ENCODE data around the gene OR4K1.

The OR4K1 gene

DNA sequence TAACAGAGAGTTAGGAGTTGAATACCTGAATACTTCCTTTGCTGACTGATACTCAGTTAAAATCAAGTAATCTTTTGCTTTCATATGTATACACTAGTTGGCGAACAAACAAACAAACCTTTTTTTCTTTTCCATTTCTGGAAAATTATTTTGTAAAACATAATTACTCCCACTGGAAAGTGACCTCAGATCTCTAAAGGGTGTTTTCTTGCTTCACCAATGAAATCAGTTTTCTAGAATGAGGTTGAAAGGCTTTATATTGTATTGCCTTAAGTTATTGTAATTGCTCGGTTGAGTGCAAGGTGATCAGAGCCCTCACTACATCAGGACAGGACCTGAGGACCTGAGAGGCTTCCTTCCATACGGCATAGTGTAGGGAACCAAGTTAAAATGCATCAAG, at the start of gene OR4K1:
OR4K1 (plus strand) TSS at position 301 of the 400 bp plus-strand sequence. CDS start 4,750 bp downstream, outside the sequence.
- H3K36me3 ChIP-seq (replicated peaks): no peaks in the 10 kb centered on the region
- in situ Hi-C loops (cut with HindIII; ENCODE audit: low pct_ligation_motif_present, low sequenced_read_pairs): no loop called here
- H3K27ac ChIP-seq: no peak within 1 kb of the TSS
- no peak for DNase-seq
- no peak within 1 kb of the TSS for H3K4me3 ChIP-seq (ENCODE audit: low read depth, low read length)
- no peaks in the 10 kb centered on the region for H3K27me3 ChIP-seq (replicated peaks)
- TF ChIP-seq, protein P1, sequence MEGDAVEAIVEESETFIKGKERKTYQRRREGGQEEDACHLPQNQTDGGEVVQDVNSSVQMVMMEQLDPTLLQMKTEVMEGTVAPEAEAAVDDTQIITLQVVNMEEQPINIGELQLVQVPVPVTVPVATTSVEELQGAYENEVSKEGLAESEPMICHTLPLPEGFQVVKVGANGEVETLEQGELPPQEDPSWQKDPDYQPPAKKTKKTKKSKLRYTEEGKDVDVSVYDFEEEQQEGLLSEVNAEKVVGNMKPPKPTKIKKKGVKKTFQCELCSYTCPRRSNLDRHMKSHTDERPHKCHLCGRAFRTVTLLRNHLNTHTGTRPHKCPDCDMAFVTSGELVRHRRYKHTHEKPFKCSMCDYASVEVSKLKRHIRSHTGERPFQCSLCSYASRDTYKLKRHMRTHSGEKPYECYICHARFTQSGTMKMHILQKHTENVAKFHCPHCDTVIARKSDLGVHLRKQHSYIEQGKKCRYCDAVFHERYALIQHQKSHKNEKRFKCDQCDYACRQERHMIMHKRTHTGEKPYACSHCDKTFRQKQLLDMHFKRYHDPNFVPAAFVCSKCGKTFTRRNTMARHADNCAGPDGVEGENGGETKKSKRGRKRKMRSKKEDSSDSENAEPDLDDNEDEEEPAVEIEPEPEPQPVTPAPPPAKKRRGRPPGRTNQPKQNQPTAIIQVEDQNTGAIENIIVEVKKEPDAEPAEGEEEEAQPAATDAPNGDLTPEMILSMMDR (IDR thresholded peaks at IDR 0.05; ENCODE audit: low read depth, low read length, missing control alignments): no peak

- Histone ChIP-seq H3K36me3 (replicated peaks) (no peaks in the 10 kb centered on the region), H3K27me3 (replicated peaks) (no peaks in the 10 kb centered on the region), H3K4me3 (ENCODE audit: low read depth, low read length) (no peak overlapping the region), H3K27ac (no peak overlapping the region)
- in situ Hi-C loops (cut with HindIII; ENCODE audit: low pct_ligation_motif_present, low sequenced_read_pairs): no loop called here
- TF ChIP-seq, protein P1 (IDR thresholded peaks at IDR 0.05; ENCODE audit: low read depth, low read length, missing control alignments): no peak
- no peak for DNase-seq
These were observed 35.4 kb upstream of the OR4K1 start for GRCh38 chr14:19895282-19895681.

DNA sequence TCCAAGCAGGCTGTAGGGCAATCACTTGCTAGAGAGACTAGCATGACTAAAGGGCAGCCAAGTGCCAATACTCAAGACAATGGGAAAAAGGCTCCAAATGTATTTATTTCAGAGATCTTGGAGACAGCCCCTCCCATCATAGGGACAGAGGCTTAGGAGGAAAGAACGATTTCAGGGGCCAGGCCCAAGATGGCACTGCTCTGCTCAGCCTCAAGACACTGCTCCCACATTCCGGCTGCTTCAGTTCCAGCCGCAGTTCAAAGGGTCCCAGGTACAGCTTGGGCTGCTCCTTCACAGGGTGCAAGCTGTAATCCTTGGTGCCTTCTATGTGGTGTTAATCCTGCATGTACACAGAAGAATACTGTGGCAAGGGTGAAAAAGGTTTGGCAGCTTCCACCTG, 29.7 kb upstream of the OR4K1 start:
- in situ Hi-C loops (cut with HindIII; ENCODE audit: low pct_ligation_motif_present, low sequenced_read_pairs): no loop called here
- TF ChIP-seq, protein P1 (IDR thresholded peaks at IDR 0.05; ENCODE audit: low read depth, low read length, missing control alignments): no peak
- DNase-seq: no peak
- H3K4me3 ChIP-seq (ENCODE audit: low read depth, low read length): no peak overlapping the region
- no peaks in the 10 kb centered on the region for H3K36me3 ChIP-seq (replicated peaks)
- no peak overlapping the region for H3K27ac ChIP-seq
- no peaks in the 10 kb centered on the region for H3K27me3 ChIP-seq (replicated peaks)

DNA sequence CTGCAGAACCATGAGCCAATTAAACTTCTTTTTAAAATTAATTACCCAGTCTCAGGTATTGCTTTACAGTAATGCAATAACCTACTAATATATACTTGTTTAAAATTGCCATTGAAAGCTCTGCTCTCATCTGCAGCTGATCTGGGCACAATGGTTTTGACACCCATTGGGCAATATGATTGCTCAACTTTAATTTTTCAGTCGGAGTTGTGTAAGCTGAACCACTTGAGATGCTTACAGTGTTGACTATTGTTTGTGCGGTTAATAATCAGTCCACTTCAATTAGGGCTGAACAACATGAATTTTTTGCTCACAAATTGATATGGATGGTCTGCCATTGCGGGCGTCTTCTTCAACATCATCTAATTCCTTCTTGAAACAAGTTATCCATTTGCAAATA, 28.3 kb upstream of the OR4K1 start:
- Histone ChIP-seq H3K27me3 (replicated peaks) (no peaks in the 10 kb centered on the region), H3K4me3 (ENCODE audit: low read depth, low read length) (no peak overlapping the region), H3K36me3 (replicated peaks) (no peaks in the 10 kb centered on the region), H3K27ac (no peak overlapping the region)
- no peak for DNase-seq
- TF ChIP-seq, protein P1 (IDR thresholded peaks at IDR 0.05; ENCODE audit: low read depth, low read length, missing control alignments): no peak
- in situ Hi-C loops (cut with HindIII; ENCODE audit: low pct_ligation_motif_present, low sequenced_read_pairs): no loop called here

DNA sequence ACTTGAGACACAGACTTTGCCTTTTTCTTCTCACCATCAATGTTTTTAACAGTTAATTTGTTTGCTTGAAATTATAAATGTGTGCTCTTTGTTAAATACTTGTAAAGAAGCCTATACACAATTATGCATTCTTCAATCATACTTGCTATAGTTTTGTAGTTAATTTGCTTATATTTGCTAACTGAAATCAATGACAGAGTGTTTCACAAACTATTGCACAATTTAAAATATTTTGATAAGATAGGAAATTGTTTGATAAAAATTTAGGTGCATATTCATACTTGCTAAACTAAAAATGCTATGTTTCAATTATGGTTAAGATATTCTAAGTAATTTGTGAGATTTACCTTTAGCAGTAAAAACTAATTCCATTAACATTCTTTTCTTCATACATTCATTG, 24.1 kb upstream of the OR4K1 start:
- DNase-seq: no peak
- Histone ChIP-seq H3K27me3 (replicated peaks) (no peaks in the 10 kb centered on the region), H3K36me3 (replicated peaks) (no peaks in the 10 kb centered on the region), H3K4me3 (ENCODE audit: low read depth, low read length) (no peak overlapping the region), H3K27ac (no peak overlapping the region)
- in situ Hi-C loops (cut with HindIII; ENCODE audit: low pct_ligation_motif_present, low sequenced_read_pairs): no loop called here
- TF ChIP-seq, protein P1 (IDR thresholded peaks at IDR 0.05; ENCODE audit: low read depth, low read length, missing control alignments): no peak

DNA sequence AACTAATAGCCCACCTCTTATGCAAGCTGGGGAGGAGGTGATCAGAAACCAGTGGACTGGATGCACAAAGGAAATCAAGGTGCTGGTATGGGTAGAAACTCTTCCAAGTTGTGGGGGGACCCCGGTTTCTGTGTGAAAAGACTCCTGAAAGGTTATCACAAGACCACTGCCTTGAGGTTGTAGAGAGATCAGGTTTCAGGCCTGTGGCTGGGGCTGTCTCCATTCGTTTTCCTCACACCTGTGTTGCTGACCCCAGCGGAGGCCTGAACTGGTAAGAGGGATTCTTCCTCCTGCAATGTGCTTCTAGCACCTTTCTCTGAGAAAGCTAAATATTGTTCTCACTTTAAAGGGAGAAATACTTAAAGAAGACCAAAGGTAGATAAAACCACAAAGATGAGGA, 19.6 kb upstream of the OR4K1 start:
- TF ChIP-seq, protein P1 (IDR thresholded peaks at IDR 0.05; ENCODE audit: low read depth, low read length, missing control alignments): no peak
- H3K4me3 ChIP-seq (ENCODE audit: low read depth, low read length): no peak overlapping the region
- no peaks in the 10 kb centered on the region for H3K36me3 ChIP-seq (replicated peaks)
- DNase-seq: no peak
- H3K27me3 ChIP-seq (replicated peaks): no peaks in the 10 kb centered on the region
- in situ Hi-C loops (cut with HindIII; ENCODE audit: low pct_ligation_motif_present, low sequenced_read_pairs): no loop called here
- H3K27ac ChIP-seq: no peak overlapping the region
